GM12801 (cell line): ENCODE data around the gene DGKA.

Source experiments
- CTCF ChIP-seq: IDR thresholded peaks from one replicate; pipeline ENCODE4 v1.5.1; 2011; ENCODE audit warnings: control low read depth; ENCODE audit not compliant: insufficient read length; ENCODE audit errors: extremely low read depth

DGKA gene

GRCh38 chr12:55965240-55965639, 34.3 kb downstream of the DGKA start:
- TF ChIP-seq CTCF, result no peak

- TF ChIP-seq CTCF, result no peak
These were observed 35.0 kb downstream of the DGKA start, which contains the start of gene PMEL for GRCh38 chr12:55965941-55966407. TSS of gene PMEL (minus strand) at chr12:55966042. CDS start at chr12:55966011, 31 bp downstream.

GRCh38 chr12:55966408-55967281, 35.7 kb downstream of the DGKA start, which contains the start of gene CDK2:
TSS of gene CDK2 (plus strand) at chr12:55966830. CDS start at chr12:55967009, 179 bp downstream.
- TF ChIP-seq CTCF, result no peak

- TF ChIP-seq CTCF, result no peak
These were observed 38.4 kb downstream of the DGKA start for GRCh38 chr12:55969356-55969755.

- TF ChIP-seq CTCF, result no peak
These were observed 39.8 kb downstream of the DGKA start for GRCh38 chr12:55970775-55971174.

- TF ChIP-seq CTCF, result no peak
These were observed 41.1 kb downstream of the DGKA start for GRCh38 chr12:55972042-55972441.

GRCh38 chr12:55972456-55972855, 41.5 kb downstream of the DGKA start:
- no peak for TF ChIP-seq CTCF
